ENCODE results near the gene L1TD1. TPM values are rescaled to one million over a fixed set of nuclear protein-coding genes. Genes with fewer than 3 reads are reported as not detected.
A peak's percentile ranks its signal among the peaks of the same experiment; 100 is the strongest.

L1TD1 gene
- total and polyA plus RNA-seq, 2 of the 13 experiments (the other 11 are each of a cell fraction or from before 2014, with no cell fraction given), result not detected

GRCh38 chr1:62237950-62238374 lies 43.3 kb downstream of the L1TD1 start (continued):
- no peak for TF ChIP-seq ZNF335 (CRISPR knock-in tag; IDR thresholded peaks at IDR 0.05)
- no peak for TF ChIP-seq ZNF337 (CRISPR knock-in tag; IDR thresholded peaks at IDR 0.05; ENCODE audit: borderline replicate concordance, low read depth)
- no peak for TF ChIP-seq ZSCAN30 (CRISPR knock-in tag; IDR thresholded peaks at IDR 0.05)
- TF ChIP-seq ZKSCAN5 (CRISPR knock-in tag; IDR thresholded peaks at IDR 0.05), result no peak
- no peak for TF ChIP-seq GABPA (IDR thresholded peaks at IDR 0.05; ENCODE audit: low read depth, low read length)
- no peak for TF ChIP-seq GABPA (CRISPR knock-in tag; IDR thresholded peaks at IDR 0.05; ENCODE audit: low read depth)
- TF ChIP-seq ADNP (CRISPR knock-in tag; IDR thresholded peaks at IDR 0.05), result no peak
- TF ChIP-seq KMT2B (CRISPR knock-in tag; IDR thresholded peaks at IDR 0.05), result peak; percentile 61
- peak; percentile 94 for TF ChIP-seq SALL1 (CRISPR knock-in tag; IDR thresholded peaks at IDR 0.05)
- TF ChIP-seq ZFY (CRISPR knock-in tag; IDR thresholded peaks at IDR 0.05), result peak; percentile 56; the same call in 1 of the 2 replicates
- TF ChIP-seq SUZ12 (IDR thresholded peaks at IDR 0.05; ENCODE audit: low read depth, low read length), result no peak
- no peak for TF ChIP-seq CC2D1A (CRISPR knock-in tag; IDR thresholded peaks at IDR 0.05)
- TF ChIP-seq MXD4 (CRISPR knock-in tag; IDR thresholded peaks at IDR 0.05), result peak; percentile 58
- TF ChIP-seq PAX8 (CRISPR knock-in tag; IDR thresholded peaks at IDR 0.05; ENCODE audit: borderline replicate concordance), result no peak
- TF ChIP-seq ZNF10 (CRISPR knock-in tag; IDR thresholded peaks at IDR 0.05; ENCODE audit: borderline replicate concordance, low read depth), result no peak
- no peak for TF ChIP-seq ZNF83 (CRISPR knock-in tag; IDR thresholded peaks at IDR 0.05; ENCODE audit: borderline replicate concordance)
- TF ChIP-seq THAP7 (CRISPR knock-in tag; IDR thresholded peaks at IDR 0.05), result no peak
- TF ChIP-seq THAP9 (CRISPR knock-in tag; IDR thresholded peaks at IDR 0.05; ENCODE audit: borderline replicate concordance), result no peak
- no peak for TF ChIP-seq ZNF562 (CRISPR knock-in tag; IDR thresholded peaks at IDR 0.05; ENCODE audit: borderline replicate concordance)
- TF ChIP-seq DRAP1 (CRISPR knock-in tag; IDR thresholded peaks at IDR 0.05), result no peak
- no peak for TF ChIP-seq CHD2 (IDR thresholded peaks at IDR 0.05; ENCODE audit: low read depth, low read length)
- no peak for TF ChIP-seq NAIF1 (CRISPR knock-in tag; IDR thresholded peaks at IDR 0.05; ENCODE audit: borderline replicate concordance)
- no peak for TF ChIP-seq ZNF274 (CRISPR knock-in tag; IDR thresholded peaks at IDR 0.05)
- TF ChIP-seq JUNB (CRISPR knock-in tag; IDR thresholded peaks at IDR 0.05; ENCODE audit: borderline replicate concordance), result no peak
- peak; percentile 81 for TF ChIP-seq SP5 (CRISPR knock-in tag; IDR thresholded peaks at IDR 0.05; ENCODE audit: borderline replicate concordance, low read depth)
- peak; percentile 92 for TF ChIP-seq HDAC1 (CRISPR knock-in tag; IDR thresholded peaks at IDR 0.05)
- TF ChIP-seq TOE1 (CRISPR knock-in tag; IDR thresholded peaks at IDR 0.05), result no peak
- no peak; the same call in 1 of the 2 replicates for TF ChIP-seq ZFP1 (CRISPR knock-in tag; IDR thresholded peaks at IDR 0.05)
- peak; percentile 74; the same call in 1 of the 2 replicates for TF ChIP-seq TBX3 (IDR thresholded peaks at IDR 0.05; ENCODE audit: borderline replicate concordance)
- TF ChIP-seq PRMT3 (CRISPR knock-in tag; IDR thresholded peaks at IDR 0.05; ENCODE audit: borderline replicate concordance, low read depth), result no peak
- TF ChIP-seq PCBP2 (optimal IDR thresholded peaks at IDR 0.05; ENCODE audit: low read depth, low read length, poor library complexity, severe bottlenecking), result no peak
